HTERT RPE-1 (cell line): ENCODE data around the gene DNAJC12.
"Not testable (repeated sequence)": the region's sequence is repeated elsewhere in the genome, so short reads cannot be mapped to it uniquely, and the experiment has no call there.

Experiments used
- in situ Hi-C: fragments of 300-500 bp; cut with MboI; formaldehyde crosslinking; loops from 4 replicates; pipeline ENCODE4 v1.14.3; 2020; ENCODE audit warnings: low sequenced_read_pairs

The DNAJC12 gene

DNA sequence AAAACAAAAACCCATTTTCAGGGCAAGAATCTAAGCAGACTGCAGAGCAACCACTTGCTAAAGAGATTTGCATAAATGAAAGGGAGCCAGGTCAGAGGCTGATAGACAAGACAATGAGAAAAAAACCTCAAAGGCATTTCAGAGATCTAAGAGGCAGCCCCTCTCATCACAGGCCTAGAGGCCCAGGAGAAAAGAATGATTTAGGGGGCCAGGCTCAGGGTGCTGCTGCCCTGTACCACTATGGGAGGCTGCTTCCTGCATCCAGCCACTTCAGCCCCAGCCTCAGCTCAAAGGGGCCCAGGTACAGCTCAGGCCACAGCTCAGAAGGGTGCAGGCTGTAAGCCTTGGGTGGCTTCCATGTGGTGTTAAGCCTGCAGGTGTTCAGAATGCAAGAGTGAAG, 3.7 kb upstream of the DNAJC12 start:
- in situ Hi-C loops, result no loop called here

DNA sequence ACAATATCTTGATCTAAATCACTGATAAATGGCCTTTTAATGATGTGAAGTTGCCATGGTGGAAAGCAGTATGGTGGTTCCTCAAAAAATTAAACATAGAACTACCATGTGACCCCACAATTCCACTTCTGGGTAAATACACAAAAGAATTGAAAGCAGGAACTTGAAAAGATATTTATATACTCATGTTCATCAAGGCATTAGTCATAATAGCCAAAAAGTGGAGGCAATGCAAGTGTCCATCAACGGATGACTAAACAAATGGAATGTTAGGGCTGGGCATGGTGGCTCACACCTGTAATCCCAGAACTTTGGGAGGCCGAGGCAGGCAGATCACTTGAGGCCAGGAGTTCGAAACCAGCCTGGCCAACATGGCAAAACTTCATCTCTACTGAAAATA, 2.0 kb upstream of the DNAJC12 start:
- in situ Hi-C loops, result no loop called here

DNA sequence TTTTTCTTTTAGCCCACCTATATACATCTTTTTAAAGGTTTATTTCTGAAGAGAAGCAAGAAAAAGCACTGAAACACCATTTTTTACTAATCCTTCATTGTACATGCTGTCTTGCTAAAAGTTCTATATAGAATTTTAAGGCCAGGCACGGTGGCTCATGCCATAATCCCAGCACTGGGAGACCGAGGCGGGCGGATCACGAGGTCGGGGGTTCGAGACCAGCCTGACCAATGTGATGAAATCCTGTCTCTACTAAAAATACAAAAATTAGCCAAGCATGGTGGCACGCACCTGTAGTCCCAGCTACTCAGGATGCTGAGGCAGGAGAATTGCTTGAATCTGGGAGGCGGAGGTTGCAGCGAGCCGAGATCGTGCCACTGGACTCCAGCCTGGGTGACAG, 1.5 kb upstream of the DNAJC12 start:
- in situ Hi-C loops, result not testable (repeated sequence)

DNA sequence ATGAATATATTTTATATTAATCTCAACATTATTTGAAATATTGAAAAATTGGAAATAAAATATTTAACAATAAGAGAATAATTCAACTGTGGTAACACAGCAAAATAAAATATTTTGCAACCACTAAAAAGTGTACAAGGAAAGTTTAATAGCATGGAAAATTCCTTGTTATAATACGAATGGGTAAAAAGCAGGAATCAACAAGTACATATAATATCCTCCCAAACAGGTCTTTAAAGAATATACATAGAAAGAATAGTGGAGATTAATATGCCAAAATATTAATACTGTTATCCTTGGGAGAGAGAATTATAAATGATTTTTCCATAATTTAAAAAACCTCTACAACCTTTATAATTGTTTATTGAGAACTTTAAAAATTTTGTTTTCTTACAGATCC, 1.0 kb downstream of the DNAJC12 start:
- in situ Hi-C loops, result no loop called here

DNA sequence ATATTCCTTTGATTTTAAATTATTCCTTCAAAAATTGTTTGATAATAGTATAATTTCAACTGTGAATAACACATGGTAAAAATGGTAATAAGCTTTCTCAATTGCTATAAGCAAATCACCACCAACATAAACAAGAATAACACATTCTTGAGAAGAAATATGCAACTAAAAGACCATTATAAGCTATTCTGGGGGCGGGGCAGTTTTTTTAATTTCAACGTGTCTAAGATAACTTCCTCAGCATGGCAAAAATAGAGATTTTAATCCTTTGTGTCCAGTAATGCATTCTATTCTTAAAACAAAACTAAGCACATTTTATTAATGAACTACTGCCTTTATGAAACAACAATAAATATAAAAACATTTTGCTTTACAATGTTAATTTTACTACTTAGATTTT, 1.5 kb downstream of the DNAJC12 start:
- in situ Hi-C loops, result no loop called here

DNA sequence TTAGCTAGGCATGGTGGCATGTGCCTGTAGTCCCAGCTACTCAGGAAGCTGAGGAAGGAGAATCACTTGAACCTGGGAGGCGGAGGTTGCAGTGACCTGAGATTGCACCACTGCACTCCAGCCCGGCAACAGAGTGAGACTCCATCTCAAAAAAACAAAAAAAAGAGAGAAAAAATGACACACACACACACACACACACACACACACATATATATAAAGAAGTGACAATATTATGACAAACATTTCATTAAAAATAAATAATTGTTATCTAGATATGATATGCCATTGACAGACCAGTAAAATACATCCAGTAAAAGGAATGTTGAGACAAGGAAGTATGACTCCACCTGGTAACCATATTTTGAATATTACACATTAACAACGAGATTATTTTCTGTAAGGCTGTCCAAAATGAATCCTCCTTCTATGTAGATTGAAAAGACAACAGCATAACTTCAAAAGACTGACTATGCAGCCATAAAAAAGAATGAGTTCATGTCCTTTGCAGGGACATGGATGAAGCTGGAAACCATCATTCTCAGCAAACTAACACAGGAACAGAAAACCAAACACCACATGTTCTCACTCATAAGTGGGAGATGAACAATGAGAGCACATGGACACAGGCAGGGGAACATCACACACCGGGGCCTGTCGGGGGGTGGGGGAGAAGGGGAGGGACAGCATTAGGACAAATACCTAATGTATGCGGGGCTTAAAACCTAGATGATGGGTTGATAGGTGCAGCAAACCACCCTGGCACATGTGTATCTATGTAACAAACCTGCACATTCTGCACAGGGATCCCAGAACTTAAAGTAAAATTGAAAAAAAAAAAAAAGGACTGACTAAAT, 2.2 kb downstream of the DNAJC12 start:
- in situ Hi-C loops, result not testable (repeated sequence)

DNA sequence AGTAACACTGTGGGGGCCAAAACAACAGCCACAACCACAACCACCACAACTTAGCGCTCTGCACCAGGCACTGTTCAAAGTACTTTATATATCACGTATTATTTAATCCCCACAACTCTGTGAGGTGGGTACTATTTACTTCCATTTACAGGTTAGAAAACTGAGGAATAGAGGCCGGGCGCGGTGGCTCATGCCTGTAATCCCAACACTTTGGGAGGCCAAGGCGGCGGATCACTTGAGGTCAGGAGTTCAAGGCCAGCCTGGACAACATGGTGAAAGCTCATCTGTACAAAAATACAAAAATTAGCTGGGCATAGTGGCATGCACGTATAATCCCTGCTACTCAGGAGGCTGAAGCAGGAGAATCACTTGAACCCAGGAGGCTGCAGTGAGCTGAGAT, 3.6 kb downstream of the DNAJC12 start:
- in situ Hi-C loops, result no loop called here

DNA sequence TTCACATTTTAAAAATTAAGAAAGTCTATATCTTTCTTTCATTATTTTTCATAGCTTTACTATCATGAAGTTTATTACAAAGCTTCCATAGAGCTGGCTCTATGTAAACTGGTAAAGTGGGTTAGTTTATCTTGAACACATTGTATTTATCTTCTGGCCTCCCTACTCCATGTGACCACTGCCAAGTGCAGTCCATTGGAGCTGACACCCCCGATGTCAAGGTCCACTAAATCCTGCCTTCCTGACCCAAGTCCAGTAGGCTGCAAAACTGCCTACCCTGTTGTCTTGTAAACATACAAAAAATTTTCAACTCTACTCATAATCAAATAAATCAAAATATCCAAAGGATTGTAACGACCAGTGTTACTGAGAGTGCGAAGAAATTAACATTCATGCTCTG, 10.2 kb downstream of the DNAJC12 start:
- in situ Hi-C loops, result no loop called here

DNA sequence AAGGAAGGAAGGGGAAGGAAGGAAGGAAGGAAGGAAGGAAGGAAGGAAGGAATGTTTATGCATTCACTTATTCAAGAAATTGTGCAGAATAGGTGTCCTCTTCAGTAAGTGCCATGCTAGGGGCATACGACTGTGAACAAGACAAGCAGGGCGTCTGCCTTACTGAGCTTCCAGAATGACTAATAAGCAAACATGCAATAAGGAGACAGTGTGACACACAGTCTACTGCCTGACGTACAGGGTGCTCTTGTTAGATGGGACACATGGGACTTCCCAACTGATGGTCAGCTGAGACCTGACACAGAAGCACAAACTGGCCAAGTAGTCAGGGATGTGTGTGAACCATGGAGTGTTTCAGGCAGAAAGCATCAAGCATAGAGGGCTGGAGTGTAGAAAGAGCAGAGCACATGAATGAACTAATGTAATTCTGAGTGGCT, 18.2 kb downstream of the DNAJC12 start:
- in situ Hi-C loops, result no loop called here

DNA sequence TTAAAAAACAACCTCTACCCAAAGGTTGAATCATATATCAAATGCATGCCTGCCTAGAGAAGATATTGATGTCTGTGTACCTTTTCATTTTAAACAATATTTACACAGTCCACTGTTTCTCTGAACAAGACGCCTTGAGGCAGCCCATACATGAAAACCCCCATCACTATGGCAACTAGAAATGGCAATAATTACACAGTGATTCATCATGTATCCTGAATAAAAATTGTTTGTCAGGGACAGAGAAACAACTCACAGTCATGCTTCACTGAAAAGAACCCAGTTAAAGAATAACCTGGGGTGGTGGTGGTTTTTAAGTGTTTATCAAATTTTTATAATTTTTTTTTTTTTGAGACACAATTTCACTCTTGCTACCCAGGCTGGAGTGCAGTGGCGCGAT, 19.7 kb downstream of the DNAJC12 start:
- in situ Hi-C loops, result no loop called here

DNA sequence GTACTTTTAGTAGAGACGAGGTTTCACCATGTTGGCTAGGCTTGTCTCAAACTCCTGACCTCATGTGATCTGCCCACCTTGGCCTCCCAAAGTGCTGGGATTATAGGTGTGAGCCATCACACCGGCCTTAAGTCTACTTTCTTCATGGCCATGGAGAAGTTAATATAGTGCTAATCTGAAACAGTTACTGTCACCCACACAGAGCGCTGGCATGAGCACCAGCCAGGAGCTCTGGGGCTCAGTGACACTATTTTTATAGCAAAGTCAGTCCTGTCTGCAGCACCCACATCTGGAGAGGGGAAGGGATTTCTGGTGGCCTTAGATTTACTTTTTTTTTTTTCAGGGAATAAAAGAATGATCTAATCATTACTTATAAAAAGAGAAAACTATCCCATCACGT, 21.3 kb downstream of the DNAJC12 start:
- in situ Hi-C loops, result no loop called here

DNA sequence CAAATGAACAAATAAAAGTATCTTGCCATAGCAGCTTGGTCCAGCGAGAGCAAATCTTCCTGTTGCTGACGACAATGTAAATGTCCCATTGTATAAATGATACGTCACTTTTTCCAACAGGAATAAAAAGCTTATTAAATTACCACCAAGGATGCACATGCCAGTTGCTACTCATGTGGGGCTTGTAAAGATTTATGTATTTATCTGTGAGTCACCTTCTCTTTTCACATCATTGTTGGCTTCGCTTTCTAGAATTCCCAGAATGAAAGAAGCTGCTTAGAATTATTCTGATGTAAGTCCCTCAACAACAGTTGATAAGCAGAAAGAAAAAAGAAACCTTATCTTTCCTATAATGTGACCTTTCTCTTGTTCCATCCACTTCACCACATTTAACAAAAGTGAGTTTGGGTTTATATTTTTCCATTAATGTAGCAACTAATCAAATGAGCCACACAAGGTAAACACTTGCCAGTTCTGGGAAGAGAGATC, 22.4 kb downstream of the DNAJC12 start:
- in situ Hi-C loops, result no loop called here

DNA sequence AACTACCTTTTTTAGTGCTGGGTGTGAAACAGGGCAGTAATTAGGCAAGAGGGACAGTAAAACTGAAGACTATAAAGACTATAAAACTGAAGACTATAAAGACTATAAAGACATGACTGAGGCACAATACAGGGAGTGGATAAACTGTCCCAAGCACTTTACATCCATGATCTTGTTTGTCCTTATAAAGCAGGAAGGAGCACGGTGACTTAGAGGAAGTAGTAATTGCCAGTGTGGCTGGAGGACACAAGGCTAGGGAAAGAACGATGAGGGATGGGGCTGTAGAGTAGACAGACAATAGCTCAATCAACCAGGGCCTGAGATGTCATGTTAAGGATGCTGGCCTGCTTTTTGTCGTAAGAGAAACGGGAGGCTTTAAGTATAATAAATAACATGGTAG, 26.0 kb downstream of the DNAJC12 start:
- in situ Hi-C loops, result no loop called here

DNA sequence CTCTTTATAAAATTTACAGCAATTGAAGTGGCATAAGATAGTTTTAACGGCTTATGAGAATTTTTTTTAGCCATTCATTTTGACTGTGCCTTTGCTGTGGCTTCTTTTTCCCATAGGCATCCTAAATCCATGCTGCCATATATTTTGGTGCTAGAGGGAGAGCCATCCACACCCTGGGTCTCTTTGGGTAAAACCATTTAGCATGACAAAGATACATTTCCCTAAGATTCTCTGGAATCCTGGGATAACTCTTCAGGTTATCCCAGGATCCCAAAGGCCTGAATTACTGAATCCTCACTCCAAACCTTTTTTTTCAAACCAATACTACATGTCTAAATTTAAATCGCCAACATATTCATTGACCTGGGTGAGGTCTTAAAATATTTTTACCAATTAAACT, 28.9 kb downstream of the DNAJC12 start:
- in situ Hi-C loops, result no loop called here

DNA sequence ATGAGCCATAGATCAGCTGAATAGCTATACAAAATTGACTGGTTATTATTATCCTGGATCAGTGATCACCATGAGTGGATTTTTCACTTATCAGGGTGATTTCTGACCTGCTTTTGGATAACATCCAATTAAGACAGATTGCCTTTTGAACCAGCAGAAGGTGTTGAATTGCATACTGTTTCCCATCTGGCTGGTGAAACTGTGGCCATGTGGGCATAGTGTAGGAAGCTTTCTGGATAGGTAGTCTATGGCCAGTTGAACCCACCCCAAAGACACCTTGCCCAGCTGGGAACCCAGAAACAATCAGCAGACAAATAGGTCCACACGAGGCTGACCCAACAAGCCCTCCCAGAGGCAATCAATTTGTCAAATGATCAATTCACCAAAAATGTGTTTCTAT, 29.3 kb downstream of the DNAJC12 start:
- in situ Hi-C loops, result no loop called here

DNA sequence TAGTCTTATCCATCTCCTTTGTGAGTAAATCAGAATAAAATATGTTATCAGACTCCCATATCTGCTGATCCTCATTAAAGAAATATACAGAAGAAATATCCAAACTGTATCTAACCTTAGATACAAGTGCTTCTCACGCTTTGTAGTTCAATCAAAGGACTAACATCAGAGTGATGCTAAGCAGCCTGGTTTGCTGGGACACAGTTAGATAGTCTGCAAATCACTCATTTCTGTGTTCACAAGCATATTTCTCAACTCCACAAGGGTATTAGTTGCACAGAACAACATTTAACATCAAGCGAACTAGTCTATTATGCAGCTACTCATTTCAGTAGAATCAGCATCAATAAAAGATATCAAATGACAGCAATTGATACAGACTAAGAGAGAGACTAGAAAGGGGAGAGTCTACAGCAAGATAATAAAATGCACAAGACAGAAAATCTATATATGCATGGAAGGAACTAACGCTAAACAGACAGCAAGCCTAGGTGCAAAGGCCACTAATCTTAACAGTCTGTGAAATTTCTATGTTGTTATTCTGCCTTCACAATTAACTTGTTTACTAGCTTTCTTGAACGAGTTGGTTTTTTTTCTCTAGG, 30.0 kb downstream of the DNAJC12 start:
- in situ Hi-C loops, result no loop called here

DNA sequence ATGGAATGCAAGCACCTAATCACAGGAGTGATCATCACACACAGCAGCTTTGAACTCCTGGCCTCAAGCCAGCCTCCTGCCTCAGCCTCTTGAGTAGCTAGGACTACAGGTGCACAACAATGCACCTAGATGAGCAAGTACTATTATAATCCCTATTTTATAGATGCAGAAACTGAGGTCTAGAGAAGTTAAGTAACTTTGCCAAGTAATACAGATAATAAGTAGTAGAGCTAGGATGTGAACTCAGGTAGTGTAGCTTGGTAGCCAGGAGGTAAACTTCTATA, 33.7 kb downstream of the DNAJC12 start:
- in situ Hi-C loops, result no loop called here

DNA sequence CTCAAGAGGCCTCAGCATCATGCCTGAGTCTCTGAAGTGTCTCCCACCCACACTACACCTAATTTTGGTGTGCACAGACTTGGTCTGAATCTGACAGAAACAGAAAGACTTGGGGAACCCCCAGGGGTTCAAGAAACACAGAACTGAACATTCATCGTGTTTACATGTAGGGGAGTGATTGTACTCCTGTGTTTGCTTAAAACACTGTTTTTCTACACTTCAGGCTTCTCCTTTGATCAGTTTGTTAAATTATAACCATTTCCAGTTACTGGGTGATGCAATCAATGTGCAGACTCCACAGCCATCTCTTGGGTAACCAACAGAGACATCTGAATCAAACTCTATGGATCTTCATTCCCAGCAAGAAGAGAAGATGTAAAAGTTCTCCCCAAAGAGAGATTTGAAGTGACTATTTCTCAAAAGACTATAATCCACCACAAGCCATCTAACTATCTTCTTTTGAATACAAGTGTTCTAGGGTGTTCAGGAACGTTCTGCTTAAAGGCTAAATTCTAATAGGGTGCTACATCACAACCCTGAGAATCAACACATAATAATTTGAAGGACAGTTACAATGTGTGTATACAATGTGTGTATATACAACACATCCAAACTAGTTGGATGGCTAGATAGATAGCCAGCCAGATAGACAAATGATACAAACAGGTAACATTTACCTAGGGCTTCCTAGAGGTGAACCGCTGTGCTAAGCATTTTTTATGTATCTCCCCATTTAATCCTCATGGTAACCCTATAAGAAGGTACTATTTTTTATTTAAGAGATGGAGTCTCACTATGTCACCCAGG, 34.2 kb downstream of the DNAJC12 start:
- in situ Hi-C loops, result no loop called here

DNA sequence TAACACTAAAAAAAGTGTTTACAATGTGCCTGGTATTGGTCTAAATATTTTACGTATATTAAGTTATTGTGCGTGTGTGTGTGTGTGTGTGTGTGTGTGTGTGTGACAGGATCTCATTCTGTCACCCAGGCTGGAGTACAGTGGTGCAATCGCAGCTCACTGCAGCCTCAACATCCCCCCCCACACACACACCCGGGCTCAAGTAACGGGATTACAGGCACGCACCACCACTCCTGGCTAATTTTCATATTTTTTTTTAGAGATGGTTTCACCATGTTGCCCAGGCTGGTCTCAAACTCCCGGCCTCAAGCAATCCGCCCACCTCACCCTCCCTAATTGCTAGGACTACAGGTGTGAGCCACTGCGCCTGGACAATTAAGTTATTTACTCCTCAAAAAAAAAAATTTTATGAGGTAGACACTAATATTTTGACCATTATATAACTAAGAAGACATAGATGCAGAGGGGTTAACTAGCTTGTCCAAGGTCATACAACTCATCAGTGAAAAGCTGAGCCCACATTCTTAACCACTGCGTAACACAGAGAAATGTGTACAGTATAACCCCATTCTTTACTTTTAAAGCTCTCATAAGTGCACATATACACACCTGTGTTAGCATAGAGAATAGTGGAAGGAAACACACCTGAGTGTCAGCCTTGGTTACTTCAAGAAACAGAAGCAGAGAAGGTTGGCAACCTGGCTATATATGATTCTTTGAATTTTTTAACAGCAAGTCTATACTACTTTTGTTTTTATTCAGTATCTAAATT, 35.0 kb downstream of the DNAJC12 start:
- in situ Hi-C loops, result no loop called here

DNA sequence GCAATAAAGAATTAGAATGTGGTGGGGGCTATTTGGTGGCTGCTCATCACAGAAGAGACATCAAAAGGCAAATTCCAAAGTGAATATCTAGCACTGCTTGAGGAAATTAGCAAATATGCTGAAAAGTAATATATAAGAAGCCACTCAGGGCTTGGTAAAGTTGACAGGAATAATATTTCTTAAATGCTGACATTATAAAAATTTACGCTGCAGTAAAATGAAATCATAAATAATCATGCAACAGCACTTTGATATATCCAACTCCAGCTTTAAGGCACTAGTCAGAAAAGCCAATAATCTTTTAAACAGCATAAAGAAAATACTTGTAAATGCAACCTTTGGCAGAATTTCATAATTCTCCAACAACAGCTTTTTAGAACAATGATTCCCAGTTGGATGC, 36.9 kb downstream of the DNAJC12 start:
- in situ Hi-C loops, result no loop called here

DNA sequence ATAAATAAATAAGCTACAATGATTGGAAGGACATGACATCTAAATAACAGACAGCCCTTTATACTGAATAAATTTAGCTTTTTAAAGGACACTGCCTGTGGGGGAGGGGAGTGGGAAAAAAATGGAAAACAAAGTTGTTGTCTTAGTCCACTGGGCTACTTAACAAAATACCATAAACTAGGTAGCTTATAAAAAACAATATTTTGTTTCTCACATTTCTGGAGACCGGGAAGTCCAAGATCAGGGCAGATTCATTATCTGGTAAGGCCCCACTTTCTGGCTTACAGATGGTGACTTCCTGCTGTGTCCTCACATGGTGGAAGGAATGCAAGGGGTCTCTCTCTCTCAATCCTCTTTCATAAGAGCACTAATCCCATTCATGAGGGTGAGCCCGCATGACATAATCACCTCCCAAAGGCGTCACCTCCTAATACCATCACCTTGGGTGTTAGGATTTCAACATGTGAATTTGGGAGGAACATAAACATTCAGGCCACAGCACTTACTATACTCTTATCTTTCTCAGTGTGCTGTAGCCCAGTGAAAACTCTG, 43.0 kb downstream of the DNAJC12 start:
- in situ Hi-C loops, result no loop called here
